IMR-90 (cell line): ENCODE measurements around the gene PPARD. TPM values are rescaled to one million over a fixed set of nuclear protein-coding genes. Genes with fewer than 3 reads are reported as not detected.

Experiments used
- ATAC-seq: fragments of 200-7000 bp; cut with Tn5 transposase; 2 replicates; pipeline ENCODE4 v1.9.1; 2020; ENCODE audit warnings: low read depth, mild to moderate bottlenecking, moderate library complexity
- BruUV-seq: library from RNA; stranded (reverse); fragments of 400-500 nt; replicated peaks from 2 replicates; lab custom pipeline; 2021; lab: Mats Ljungman, UMichigan
- CTCF ChIA-PET: fragments of 300-600 bp; formaldehyde crosslinking; extraction: SDS; loops from one replicate; lab custom pipeline; 2021; ENCODE audit warnings: antibody characterized with exemption; lab: Yijun Ruan, JAX
- POLR2A ChIA-PET: fragments of 300-600 bp; sonication (Branson Sonifier 250); formaldehyde crosslinking; loops from one replicate; lab custom pipeline; 2022; ENCODE audit warnings: antibody characterized with exemption; ENCODE audit not compliant: unreplicated experiment; lab: Charles Lee
- DNase-seq: peaks from one replicate; pipeline ENCODE4 v3.0.0; 2013
- H2AFZ ChIP-seq: replicated peaks from 2 replicates; pipeline ENCODE3; 2013; ENCODE audit warnings: low read length, mild to moderate bottlenecking; ENCODE audit not compliant: poor library complexity
- H2AK5ac ChIP-seq: 2 replicates; pipeline ENCODE4 v1.6.1; 2013; ENCODE audit warnings: low read depth, low read length, inconsistent platforms
- H2AK9ac ChIP-seq: replicated peaks from 2 replicates; pipeline ENCODE3; 2013; ENCODE audit warnings: mild to moderate bottlenecking, low read depth, low read length, moderate library complexity; ENCODE audit not compliant: poor library complexity
- H2BK120ac ChIP-seq: 2 replicates; pipeline ENCODE4 v1.6.1; 2013; ENCODE audit warnings: low read depth, low read length, inconsistent platforms
- H2BK15ac ChIP-seq: 3 replicates; pipeline ENCODE4 v1.6.1; 2013; ENCODE audit warnings: low read depth, low read length, inconsistent platforms
- H2BK20ac ChIP-seq: 2 replicates; pipeline ENCODE4 v1.6.1; 2013; ENCODE audit warnings: low read depth, mild to moderate bottlenecking, inconsistent platforms, low read length, moderate library complexity
- H2BK5ac ChIP-seq: 2 replicates; pipeline ENCODE4 v1.6.1; 2013; ENCODE audit warnings: mild to moderate bottlenecking, low read depth, low read length, inconsistent platforms; ENCODE audit not compliant: poor library complexity, severe bottlenecking
- H3K14ac ChIP-seq: replicated peaks from 2 replicates; pipeline ENCODE4 v1.6.1; 2013; ENCODE audit warnings: low read depth, low read length, inconsistent platforms
- H3K18ac ChIP-seq: 2 replicates; pipeline ENCODE4 v1.6.1; 2013; ENCODE audit warnings: low read depth, low read length, control low read depth
- H3K23ac ChIP-seq: 2 replicates; pipeline ENCODE4 v1.6.1; 2013; ENCODE audit warnings: low read depth, low read length, inconsistent platforms
- H3K27ac ChIP-seq: 2 replicates; pipeline ENCODE4 v1.5.1; 2013; ENCODE audit warnings: mild to moderate bottlenecking, control low read depth, low read length; ENCODE audit not compliant: insufficient read depth
- H3K27me3 ChIP-seq: 2 replicates; pipeline ENCODE4 v1.6.1; 2013; ENCODE audit warnings: low read length; ENCODE audit not compliant: control insufficient read depth, insufficient read depth
- H3K36me3 ChIP-seq: 2 replicates; pipeline ENCODE4 v1.6.1; 2013; ENCODE audit warnings: low read length, mixed read lengths; ENCODE audit not compliant: control insufficient read depth, insufficient read depth
- H3K4ac ChIP-seq: 2 replicates; pipeline ENCODE4 v1.6.1; 2013; ENCODE audit warnings: low read depth, low read length, inconsistent platforms
- H3K4me1 ChIP-seq: 2 replicates; pipeline ENCODE4 v1.6.1; 2013; ENCODE audit warnings: low read length, mixed read lengths; ENCODE audit not compliant: control insufficient read depth, insufficient read depth
- H3K4me2 ChIP-seq: 2 replicates; pipeline ENCODE4 v1.6.1; 2013; ENCODE audit warnings: low read depth, mild to moderate bottlenecking, control low read depth, low read length, moderate library complexity
- H3K4me3 ChIP-seq: 2 replicates; pipeline ENCODE4 v1.5.1; 2013; ENCODE audit warnings: low read depth, mild to moderate bottlenecking, control low read depth, low read length, moderate library complexity; ENCODE audit not compliant: insufficient read depth
- H3K56ac ChIP-seq: 2 replicates; pipeline ENCODE4 v1.6.1; 2013; ENCODE audit warnings: low read length, inconsistent platforms; ENCODE audit not compliant: insufficient read depth; ENCODE audit errors: extremely low read depth
- H3K79me1 ChIP-seq, 2 experiments: 2 replicates each; pipeline ENCODE4 v1.6.1; 2013; ENCODE audit warnings: low read length in 2 of 2, inconsistent platforms in 1 of 2, low read depth in 1 of 2
- H3K9ac ChIP-seq: 2 replicates; pipeline ENCODE4 v1.6.1; 2013; ENCODE audit warnings: low read depth, low read length, control low read depth
- H3K9me1 ChIP-seq: 2 replicates; pipeline ENCODE4 v1.6.1; 2013; ENCODE audit warnings: low read length, inconsistent platforms; ENCODE audit not compliant: insufficient read depth
- H3K9me3 ChIP-seq: 2 replicates; pipeline ENCODE4 v1.6.1; 2013; ENCODE audit warnings: low read length; ENCODE audit not compliant: control insufficient read depth, insufficient read depth
- H4K20me1 ChIP-seq: 2 replicates; pipeline ENCODE4 v1.6.1; 2013; ENCODE audit warnings: low read length, inconsistent platforms; ENCODE audit not compliant: insufficient read depth
- H4K5ac ChIP-seq: 2 replicates; pipeline ENCODE4 v1.6.1; 2013; ENCODE audit warnings: mild to moderate bottlenecking, low read depth, low read length, control low read depth
- H4K8ac ChIP-seq, 2 experiments: 2 replicates each; pipeline ENCODE4 v1.6.1; 2013; ENCODE audit warnings: low read depth in 2 of 2, low read length in 2 of 2, control low read depth in 1 of 2, inconsistent platforms in 1 of 2
- H4K91ac ChIP-seq: 2 replicates; pipeline ENCODE4 v1.6.1; 2013; ENCODE audit warnings: low read depth, low read length, inconsistent platforms; ENCODE audit not compliant: insufficient read depth
- MAZ ChIP-seq: IDR thresholded peaks from 2 replicates; pipeline ENCODE4 v1.6.1; 2012; ENCODE audit warnings: low read depth, mild to moderate bottlenecking, low read length, improper control_type of control experiment, moderate library complexity, borderline replicate concordance
- WGBS, 2 experiments: methylation state at CpG; one replicate each; pipeline versions ENCODE4 v1.1.5 to v1.1.7; 2013; ENCODE audit warnings: missing lambda C conversion rate in 2 of 2; ENCODE audit not compliant: insufficient read length in 1 of 2; ENCODE audit errors: extremely low coverage in 2 of 2; 5-methylcytosine and 5-hydroxymethylcytosine counted together
- dilution Hi-C: fragments of 300-500 bp; cut with HindIII; formaldehyde crosslinking; loops from one replicate; pipeline ENCODE4 v1.14.3; 2018; ENCODE audit warnings: low sequenced_read_pairs; ENCODE audit not compliant: unreplicated experiment
- in situ Hi-C: fragments of 300-500 bp; cut with MboI; formaldehyde crosslinking; loops from 3 replicates; pipeline ENCODE4 v1.14.3; 2019; ENCODE audit warnings: low sequenced_read_pairs, inconsistent platforms, mixed read lengths
- intact Hi-C: fragments of 100-400 bp; cut with micrococcal nuclease; formaldehyde crosslinking; loops from 2 replicates; pipeline ENCODE4 v1.10.0; 2022
- polyA plus RNA-seq, 3 experiments: library from polyadenylated mRNA; depleted of rRNA; stranded (reverse); fragments of >200 nt; gene quantifications; 2 replicates each; pipeline ENCODE4 v1.2.3, GENCODE V29; 2012; ENCODE audit warnings: low replicate concordance in 1 of 3
- total RNA-seq: library from RNA; depleted of rRNA; stranded (reverse); fragments of >200 nt; gene quantifications from 2 replicates; pipeline ENCODE4 v1.2.3, GENCODE V29; 2012

Gene PPARD
- total and polyA plus RNA-seq, 2 of the 4 experiments (the other 2 are of a cell fraction): 10.4 to 69.0 TPM

DNA sequence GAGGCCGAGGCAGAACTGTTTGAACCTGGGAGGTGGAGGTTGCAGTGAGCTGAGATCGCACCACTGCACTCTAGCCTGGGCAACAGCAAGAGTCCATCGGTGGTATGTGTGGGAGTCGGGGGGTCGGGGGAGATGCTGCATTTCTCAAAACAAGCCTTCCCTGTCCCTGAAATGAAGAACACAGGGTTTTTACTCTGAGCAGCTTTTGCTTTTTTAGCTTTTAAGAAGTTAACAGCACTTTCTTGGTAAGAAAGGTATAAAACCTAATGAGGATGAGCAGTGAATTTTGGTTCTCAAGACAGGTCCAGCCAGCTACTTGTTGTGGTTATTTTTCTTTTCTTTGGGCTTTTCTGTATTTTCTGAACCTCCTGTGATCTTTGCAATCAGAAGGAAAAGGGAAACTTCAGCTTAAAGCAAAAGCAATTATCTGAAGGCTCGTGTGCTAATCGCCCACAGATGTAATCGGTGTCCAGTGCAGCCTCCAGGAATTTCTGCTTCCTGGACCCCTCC lies 129.5 kb downstream of the PPARD start:
- H3K27me3 ChIP-seq: no peaks in the 10 kb centered on the region
- no peak for DNase-seq
- H3K9me1 ChIP-seq: 0 out of 2 replicates have a peak, but pooled peaks cover 6% of the 10 kb centered on the region
- no peak overlapping the region; the same call in 1 of the 2 replicates for H3K4me2 ChIP-seq
- POLR2A ChIA-PET: interaction anchor here (1.4 kb wide), 1 partner anchor 17 kb away, joined by 3 read pairs; no protein-coding TSS in a partner anchor
- no peak overlapping the region for H2AFZ ChIP-seq
- 70% methylated on average over 2 of the region's 8 CpGs; no CpG with 5 or more reads in 1 of the 2 experiments for WGBS, 2 experiments
- H2BK20ac ChIP-seq: no peak overlapping the region
- H2AK9ac ChIP-seq: no peak overlapping the region
- in situ Hi-C loops (no loop called here), dilution Hi-C loops (no loop called here), intact Hi-C loops (loop anchor here (2.0 kb wide), 1 partner anchor 23 kb away; no protein-coding TSS in a partner anchor)
- H3K79me1 ChIP-seq: peaks cover 7 to 48% of the 10 kb centered on the region in 2 experiments; a peak in 3 of 4 replicates
- H3K27ac ChIP-seq: peak overlapping the region; percentile 32; the same call in 1 of the 2 replicates
- H4K91ac ChIP-seq: no peak overlapping the region
- H3K4me3 ChIP-seq: no peak overlapping the region
- H3K4me1 ChIP-seq: peaks cover 10% of the 10 kb centered on the region
- no peak for TF ChIP-seq MAZ
- no peak for ATAC-seq
- H3K9me3 ChIP-seq: no peaks in the 10 kb centered on the region
- H4K5ac ChIP-seq: no peak overlapping the region
- no peak overlapping the region for H2BK120ac ChIP-seq
- BruUV-seq: no TSS peak
- CTCF ChIA-PET: no interaction called here
- no peak overlapping the region; the same call in 1 of the 2 replicates for H3K23ac ChIP-seq
- H3K36me3 ChIP-seq: peaks cover 57% of the 10 kb centered on the region
- peak overlapping the region in 1 of 2 experiments; percentile 22; a peak in 1 of 4 replicates for H4K8ac ChIP-seq
- no peak overlapping the region for H3K4ac ChIP-seq
- peaks cover 71% of the 10 kb centered on the region for H4K20me1 ChIP-seq
- H3K9ac ChIP-seq: no peak overlapping the region
- H3K56ac ChIP-seq: no peak overlapping the region
- H3K18ac ChIP-seq: no peak overlapping the region
- H3K14ac ChIP-seq: no peak overlapping the region
- H2BK5ac ChIP-seq: peak overlapping the region; percentile 11
- H2BK15ac ChIP-seq: no peak overlapping the region
- H2AK5ac ChIP-seq: no peak overlapping the region
